OCI-LY3 (cell line): ENCODE results near the gene RNPEPL1.

Experiments used
- EZH2phosphoT487 ChIP-seq: fragments of 200-600 bp; shearing (Covaris generic); IDR thresholded peaks from 2 replicates; pipeline ENCODE4 v1.6.1; 2018; ENCODE audit warnings: antibody characterized with exemption, mixed run types, low read depth
- TF ChIP-seq, protein P1 (sequence below): fragments of 200-600, 300-600 bp; sonication (generic); IDR thresholded peaks from 2 replicates; pipeline ENCODE4 v1.5.1; 2014; ENCODE audit warnings: antibody characterized with exemption, low read length, low read depth

DNA sequence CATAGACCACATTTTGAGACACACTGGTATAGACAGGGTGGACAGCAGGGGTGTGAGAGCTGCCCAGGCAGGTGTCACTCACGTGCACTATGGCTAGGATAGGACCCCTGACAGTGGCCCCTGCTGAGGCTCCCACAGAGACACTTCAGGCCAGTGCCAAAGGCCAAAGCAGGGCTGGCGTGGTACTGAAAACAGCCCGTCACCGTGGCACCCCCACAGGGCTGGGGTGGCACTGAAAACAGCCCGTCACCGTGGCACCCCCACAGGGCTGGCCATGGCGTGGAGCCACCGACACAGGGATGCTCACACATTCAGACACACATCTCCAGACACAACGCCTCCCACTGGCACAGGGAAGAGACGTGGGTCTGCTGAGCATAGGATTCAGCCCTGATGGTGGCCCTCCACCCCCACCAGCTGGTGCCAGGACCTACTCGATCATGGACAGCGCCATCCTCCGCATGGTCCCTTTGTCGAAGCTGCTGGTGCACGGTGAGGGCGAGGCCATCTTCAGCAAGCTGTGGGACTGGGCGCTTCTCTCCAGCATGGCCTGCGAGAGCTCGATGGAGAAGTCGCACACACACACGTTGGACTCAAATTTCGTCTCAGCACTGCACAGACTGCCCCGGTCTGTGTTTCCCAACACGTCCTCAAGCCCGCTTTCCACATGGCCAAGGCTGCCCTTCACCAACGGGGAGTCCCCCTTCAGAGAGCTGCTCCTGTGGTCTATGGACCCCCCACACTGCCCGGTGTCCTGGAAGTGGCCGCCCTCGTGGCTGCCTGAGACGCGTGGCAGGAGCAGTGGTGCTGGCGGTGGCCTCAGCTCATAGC is 44.6 kb upstream of the RNPEPL1 start:
- TF ChIP-seq, protein P1, sequence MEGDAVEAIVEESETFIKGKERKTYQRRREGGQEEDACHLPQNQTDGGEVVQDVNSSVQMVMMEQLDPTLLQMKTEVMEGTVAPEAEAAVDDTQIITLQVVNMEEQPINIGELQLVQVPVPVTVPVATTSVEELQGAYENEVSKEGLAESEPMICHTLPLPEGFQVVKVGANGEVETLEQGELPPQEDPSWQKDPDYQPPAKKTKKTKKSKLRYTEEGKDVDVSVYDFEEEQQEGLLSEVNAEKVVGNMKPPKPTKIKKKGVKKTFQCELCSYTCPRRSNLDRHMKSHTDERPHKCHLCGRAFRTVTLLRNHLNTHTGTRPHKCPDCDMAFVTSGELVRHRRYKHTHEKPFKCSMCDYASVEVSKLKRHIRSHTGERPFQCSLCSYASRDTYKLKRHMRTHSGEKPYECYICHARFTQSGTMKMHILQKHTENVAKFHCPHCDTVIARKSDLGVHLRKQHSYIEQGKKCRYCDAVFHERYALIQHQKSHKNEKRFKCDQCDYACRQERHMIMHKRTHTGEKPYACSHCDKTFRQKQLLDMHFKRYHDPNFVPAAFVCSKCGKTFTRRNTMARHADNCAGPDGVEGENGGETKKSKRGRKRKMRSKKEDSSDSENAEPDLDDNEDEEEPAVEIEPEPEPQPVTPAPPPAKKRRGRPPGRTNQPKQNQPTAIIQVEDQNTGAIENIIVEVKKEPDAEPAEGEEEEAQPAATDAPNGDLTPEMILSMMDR, result no peak
- no peak for TF ChIP-seq EZH2phosphoT487
